NCI-H146 treated with DMSO at 0.1 percent for 48 hours (cell line): Measurements from ENCODE around the gene ENTREP3.

ENCODE experiments used
- DNase-seq: peaks from one replicate; lab custom pipeline; 2025; ENCODE audit not compliant: unreplicated experiment; lab: John Stamatoyannopoulos, UW

The ENTREP3 gene

GRCh38 chr1:155202731-155203515 is 52.4 kb downstream of the ENTREP3 start:
- DNase-seq: no peak

- no peak for DNase-seq
Measured at GRCh38 chr1:155202198-155202597, 53.1 kb downstream of the ENTREP3 start.

- DNase-seq: no peak
Measured at GRCh38 chr1:155200920-155201319, 54.4 kb downstream of the ENTREP3 start.

- no peak for DNase-seq
Measured at GRCh38 chr1:155199792-155200191, 55.5 kb downstream of the ENTREP3 start.

- no peak for DNase-seq
Measured at GRCh38 chr1:155198547-155198906, 56.8 kb downstream of the ENTREP3 start.

GRCh38 chr1:155197901-155198546 is 57.3 kb downstream of the ENTREP3 start:
- no peak for DNase-seq
